ENCODE results near the gene UBE2D4.
"Not testable (repeated sequence)": the region's sequence is repeated elsewhere in the genome, so short reads cannot be mapped to it uniquely, and the experiment has no call there.

Gene UBE2D4

DNA sequence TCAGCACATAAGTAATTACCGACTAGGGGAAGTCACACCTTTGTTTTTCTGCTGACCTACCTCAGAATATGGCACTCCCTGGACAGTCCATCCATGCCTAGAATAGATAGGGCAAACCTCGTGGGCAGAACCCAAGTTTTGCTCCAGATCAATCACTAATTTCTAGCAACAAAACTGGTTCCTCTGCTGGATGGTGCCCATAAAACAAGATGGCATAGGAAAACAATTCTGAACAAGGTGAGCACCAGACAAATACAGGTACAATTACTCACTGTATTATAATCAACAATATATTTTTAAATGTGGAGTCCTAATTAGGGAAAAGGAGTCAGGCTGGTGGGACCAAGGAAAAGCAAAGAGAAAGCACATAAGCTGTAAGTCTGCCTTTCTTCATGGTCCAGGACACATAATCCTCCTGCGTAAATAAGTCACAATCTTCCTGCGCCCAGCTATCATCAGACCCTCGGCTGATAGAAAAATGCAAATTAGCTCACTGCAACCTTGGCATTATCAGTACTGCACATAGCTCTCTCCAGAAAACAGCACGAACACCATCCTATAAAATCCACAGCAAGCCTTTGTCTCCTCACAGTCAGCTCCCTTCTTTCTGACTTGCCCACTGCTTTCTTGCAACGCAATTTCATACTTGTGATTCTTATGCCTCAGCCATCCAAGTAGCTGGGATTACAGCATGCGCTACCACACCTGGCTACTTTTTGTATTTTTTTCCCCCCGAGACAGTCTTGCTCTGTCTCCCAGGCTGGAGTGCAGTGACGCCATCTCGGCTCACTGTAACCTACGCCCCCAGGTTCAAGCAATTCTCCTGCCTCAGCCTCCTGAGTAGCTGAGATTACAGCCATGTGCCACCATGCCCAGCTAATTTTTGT, 34.9 kb upstream of the UBE2D4 start:
- Histone ChIP-seq H3K27ac (ENCODE audit: low read depth, low read length) (no peak overlapping the region), H3K56ac (ENCODE audit: low read length) (no peak overlapping the region), H2BK5ac (ENCODE audit: low read length) (no peak overlapping the region), H2BK120ac (ENCODE audit: low read depth, low read length) (no peak overlapping the region), H2BK15ac (replicated peaks; ENCODE audit: low read depth) (no peak overlapping the region), H3K79me1 (ENCODE audit: low read length) (peaks cover 4% of the 10 kb centered on the region), H4K8ac (ENCODE audit: low read depth, low read length) (no peak overlapping the region), H3K9ac (ENCODE audit: low read length) (no peak overlapping the region), H3K4me1 (ENCODE audit: control insufficient read depth, low read depth, low read length) (no peaks in the 10 kb centered on the region), H3K79me2 (ENCODE audit: control insufficient read depth, insufficient read depth, low read length) (no peaks in the 10 kb centered on the region), H3K23ac (ENCODE audit: low read length) (no peak overlapping the region), H3K4ac (ENCODE audit: low read depth, low read length) (no peak overlapping the region), H3K18ac (ENCODE audit: low read length) (no peak overlapping the region), H3K4me3 (ENCODE audit: low read length) (no peak overlapping the region), H3K27me3 (ENCODE audit: insufficient read depth, low read length, poor library complexity) (no peaks in the 10 kb centered on the region), H2AK5ac (ENCODE audit: low read length) (no peak overlapping the region), H3K36me3 (ENCODE audit: control insufficient read depth, insufficient read depth, low read length) (no peaks in the 10 kb centered on the region), H3K4me2 (ENCODE audit: low read length) (no peak overlapping the region), H4K5ac (ENCODE audit: low read length) (no peak overlapping the region)
- WGBS (ENCODE audit: extremely low coverage, insufficient coverage, low lambda C conversion rate) = no CpG with 5 or more reads among the region's 12 CpGs
- DNase-seq = no peak

DNA sequence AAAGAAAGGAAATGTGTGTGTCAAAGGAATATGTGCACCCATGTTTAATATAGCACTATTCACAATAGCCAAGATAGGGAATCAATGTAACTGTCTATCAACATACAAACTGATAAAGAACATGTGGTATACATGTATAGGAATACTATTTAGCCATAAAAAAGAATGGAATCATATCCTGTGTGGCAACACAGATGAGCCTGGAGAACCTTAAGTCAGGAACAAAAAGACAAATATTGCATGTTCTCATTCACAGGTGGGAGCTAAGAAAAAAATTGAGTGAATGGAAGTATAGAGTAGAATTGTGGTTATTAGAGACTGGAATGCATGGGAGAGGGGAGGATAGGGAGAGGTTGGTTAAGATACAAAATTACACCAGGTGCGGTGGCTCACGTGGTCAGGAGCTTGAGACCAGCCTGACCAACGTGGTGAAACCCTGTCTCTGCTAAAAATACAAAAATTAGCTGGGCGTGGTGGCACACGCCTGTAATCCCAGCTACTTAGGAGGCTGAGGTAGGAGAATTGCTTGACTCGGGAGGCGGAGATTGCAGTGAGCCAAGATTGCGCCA, 30.3 kb upstream of the UBE2D4 start:
- no peak overlapping the region for H3K56ac ChIP-seq (ENCODE audit: low read length)
- no peaks in the 10 kb centered on the region for H3K36me3 ChIP-seq (ENCODE audit: control insufficient read depth, insufficient read depth, low read length)
- no peak overlapping the region for H3K18ac ChIP-seq (ENCODE audit: low read length)
- H3K79me2 ChIP-seq (ENCODE audit: control insufficient read depth, insufficient read depth, low read length) = peaks cover 1% of the 10 kb centered on the region
- WGBS (ENCODE audit: extremely low coverage, insufficient coverage, low lambda C conversion rate) = no CpG with 5 or more reads among the region's 8 CpGs
- H3K4me3 ChIP-seq (ENCODE audit: low read length) = no peak overlapping the region
- H3K4me1 ChIP-seq (ENCODE audit: control insufficient read depth, low read depth, low read length) = no peaks in the 10 kb centered on the region
- no peak overlapping the region for H2BK120ac ChIP-seq (ENCODE audit: low read depth, low read length)
- H3K27ac ChIP-seq (ENCODE audit: low read depth, low read length) = no peak overlapping the region
- H3K79me1 ChIP-seq (ENCODE audit: low read length) = peaks cover 2% of the 10 kb centered on the region
- no peak for DNase-seq
- no peaks in the 10 kb centered on the region for H3K27me3 ChIP-seq (ENCODE audit: insufficient read depth, low read length, poor library complexity)
- no peak overlapping the region for H4K5ac ChIP-seq (ENCODE audit: low read length)
- no peak overlapping the region for H3K4me2 ChIP-seq (ENCODE audit: low read length)
- H2AK5ac ChIP-seq (ENCODE audit: low read length) = no peak overlapping the region
- H3K9ac ChIP-seq (ENCODE audit: low read length) = no peak overlapping the region
- H2BK5ac ChIP-seq (ENCODE audit: low read length) = no peak overlapping the region
- no peak overlapping the region for H4K8ac ChIP-seq (ENCODE audit: low read depth, low read length)
- no peak overlapping the region for H2BK15ac ChIP-seq (replicated peaks; ENCODE audit: low read depth)
- H3K4ac ChIP-seq (ENCODE audit: low read depth, low read length) = no peak overlapping the region
- no peak overlapping the region for H3K23ac ChIP-seq (ENCODE audit: low read length)

DNA sequence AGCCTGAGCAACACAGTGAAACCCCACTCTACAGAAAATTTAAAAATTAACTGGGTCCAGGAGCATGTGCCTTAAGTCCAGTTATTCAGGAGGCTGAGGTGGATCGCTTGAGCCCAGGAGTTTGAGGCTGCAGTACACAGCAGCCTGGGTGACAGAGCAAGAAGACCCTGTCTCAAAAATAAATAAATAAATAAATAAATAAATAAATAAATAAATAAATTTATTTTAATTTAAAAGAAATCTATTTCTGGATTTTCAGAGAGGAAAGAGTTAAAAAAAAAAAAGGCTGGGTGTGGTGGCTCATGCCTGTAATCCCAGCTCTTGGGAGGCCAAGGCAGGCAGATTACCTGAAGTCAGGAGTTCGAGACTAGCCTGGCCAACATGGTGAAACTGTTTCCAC, 27.7 kb upstream of the UBE2D4 start:
- not testable (repeated sequence) for H3K23ac ChIP-seq (ENCODE audit: low read length); H2BK120ac ChIP-seq (ENCODE audit: low read depth, low read length); H3K4me2 ChIP-seq (ENCODE audit: low read length); H3K4ac ChIP-seq (ENCODE audit: low read depth, low read length); H3K27me3 ChIP-seq (ENCODE audit: insufficient read depth, low read length, poor library complexity); H2BK15ac ChIP-seq (replicated peaks; ENCODE audit: low read depth); H3K79me1 ChIP-seq (ENCODE audit: low read length); H3K27ac ChIP-seq (ENCODE audit: low read depth, low read length); H2AK5ac ChIP-seq (ENCODE audit: low read length); H3K79me2 ChIP-seq (ENCODE audit: control insufficient read depth, insufficient read depth, low read length); H3K4me3 ChIP-seq (ENCODE audit: low read length); H3K18ac ChIP-seq (ENCODE audit: low read length); H2BK5ac ChIP-seq (ENCODE audit: low read length); H4K8ac ChIP-seq (ENCODE audit: low read depth, low read length); H3K4me1 ChIP-seq (ENCODE audit: control insufficient read depth, low read depth, low read length); DNase-seq; H3K9ac ChIP-seq (ENCODE audit: low read length); H3K36me3 ChIP-seq (ENCODE audit: control insufficient read depth, insufficient read depth, low read length); H4K5ac ChIP-seq (ENCODE audit: low read length); H3K56ac ChIP-seq (ENCODE audit: low read length)
- no CpG with 5 or more reads among the region's 2 CpGs for WGBS (ENCODE audit: extremely low coverage, insufficient coverage, low lambda C conversion rate)

DNA sequence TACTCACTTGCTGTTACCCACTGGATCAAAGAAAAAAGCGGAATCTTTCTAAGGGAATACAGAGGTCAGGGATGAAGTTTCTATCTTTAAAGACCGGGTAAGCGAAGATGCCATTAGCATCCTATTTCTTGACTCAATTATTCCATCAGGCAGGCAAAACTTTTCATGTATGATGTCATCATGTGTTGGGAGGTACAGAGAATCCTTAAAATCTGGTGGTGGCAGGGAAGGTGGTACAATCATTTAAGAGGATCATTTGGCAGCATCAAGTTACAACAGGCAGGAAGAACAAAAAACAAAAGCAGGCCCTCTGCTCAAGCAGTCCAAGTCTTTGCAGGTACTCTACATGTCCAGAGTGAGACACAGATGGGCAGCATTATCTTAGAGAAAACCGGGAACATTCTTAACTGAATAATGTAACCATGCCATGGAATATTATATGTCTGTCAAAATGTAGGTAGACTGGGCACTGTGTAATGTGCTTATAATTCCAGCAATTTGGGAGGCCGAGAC, 23.6 kb upstream of the UBE2D4 start:
- Histone ChIP-seq H3K27me3 (ENCODE audit: insufficient read depth, low read length, poor library complexity) (no peaks in the 10 kb centered on the region), H3K79me2 (ENCODE audit: control insufficient read depth, insufficient read depth, low read length) (peaks cover 5% of the 10 kb centered on the region), H3K4ac (ENCODE audit: low read depth, low read length) (no peak overlapping the region), H3K27ac (ENCODE audit: low read depth, low read length) (no peak overlapping the region), H2BK120ac (ENCODE audit: low read depth, low read length) (no peak overlapping the region), H4K8ac (ENCODE audit: low read depth, low read length) (no peak overlapping the region), H3K18ac (ENCODE audit: low read length) (no peak overlapping the region), H2BK15ac (replicated peaks; ENCODE audit: low read depth) (no peak overlapping the region), H3K4me1 (ENCODE audit: control insufficient read depth, low read depth, low read length) (no peaks in the 10 kb centered on the region), H3K4me2 (ENCODE audit: low read length) (no peak overlapping the region), H3K9ac (ENCODE audit: low read length) (no peak overlapping the region), H4K5ac (ENCODE audit: low read length) (no peak overlapping the region), H3K23ac (ENCODE audit: low read length) (no peak overlapping the region), H3K56ac (ENCODE audit: low read length) (no peak overlapping the region), H2BK5ac (ENCODE audit: low read length) (no peak overlapping the region), H2AK5ac (ENCODE audit: low read length) (no peak overlapping the region), H3K36me3 (ENCODE audit: control insufficient read depth, insufficient read depth, low read length) (no peaks in the 10 kb centered on the region), H3K79me1 (ENCODE audit: low read length) (peaks cover 6% of the 10 kb centered on the region), H3K4me3 (ENCODE audit: low read length) (no peak overlapping the region)
- no peak for DNase-seq
- WGBS (ENCODE audit: extremely low coverage, insufficient coverage, low lambda C conversion rate) = no CpG with 5 or more reads among the region's 5 CpGs

DNA sequence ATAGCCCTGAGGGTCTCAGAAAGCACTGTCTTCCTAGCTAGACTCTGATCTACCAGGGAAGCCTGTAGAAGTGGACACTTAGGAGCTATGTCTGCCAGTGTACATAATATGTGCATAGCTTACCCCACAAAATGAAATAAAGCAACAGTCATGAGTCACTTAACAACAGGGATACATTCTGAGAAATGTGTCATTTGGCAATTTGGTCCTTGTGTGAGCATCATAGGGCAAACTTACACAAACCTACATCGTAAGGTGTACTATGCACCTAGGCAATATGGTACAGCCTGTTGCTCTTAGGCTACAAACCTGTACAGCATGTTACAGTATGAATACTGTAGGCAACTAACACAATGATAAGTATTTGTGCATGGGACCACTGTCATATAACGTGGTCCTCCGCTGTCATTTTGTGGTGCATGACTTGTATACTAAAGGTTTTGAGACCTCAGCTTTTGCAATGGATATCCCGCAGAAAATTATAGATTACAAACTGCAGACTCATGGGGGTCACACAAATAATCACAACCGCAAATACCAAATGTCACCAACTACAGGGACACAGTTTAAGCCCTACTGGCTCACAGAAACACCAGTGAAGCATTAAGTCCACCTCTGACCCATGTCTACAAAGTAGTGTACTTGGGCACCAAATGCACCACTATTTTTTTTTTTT, 21.6 kb upstream of the UBE2D4 start:
- Histone ChIP-seq H3K4me2 (ENCODE audit: low read length) (no peak overlapping the region), H3K4me3 (ENCODE audit: low read length) (no peak overlapping the region), H2BK15ac (replicated peaks; ENCODE audit: low read depth) (no peak overlapping the region), H3K27me3 (ENCODE audit: insufficient read depth, low read length, poor library complexity) (no peaks in the 10 kb centered on the region), H2BK5ac (ENCODE audit: low read length) (no peak overlapping the region), H3K36me3 (ENCODE audit: control insufficient read depth, insufficient read depth, low read length) (no peaks in the 10 kb centered on the region), H2AK5ac (ENCODE audit: low read length) (no peak overlapping the region), H3K18ac (ENCODE audit: low read length) (no peak overlapping the region), H2BK120ac (ENCODE audit: low read depth, low read length) (no peak overlapping the region), H3K4ac (ENCODE audit: low read depth, low read length) (no peak overlapping the region), H4K8ac (ENCODE audit: low read depth, low read length) (no peak overlapping the region), H3K79me2 (ENCODE audit: control insufficient read depth, insufficient read depth, low read length) (peaks cover 5% of the 10 kb centered on the region), H3K56ac (ENCODE audit: low read length) (no peak overlapping the region), H3K9ac (ENCODE audit: low read length) (no peak overlapping the region), H3K79me1 (ENCODE audit: low read length) (peaks cover 6% of the 10 kb centered on the region), H4K5ac (ENCODE audit: low read length) (no peak overlapping the region), H3K23ac (ENCODE audit: low read length) (peak overlapping the region; percentile 15), H3K4me1 (ENCODE audit: control insufficient read depth, low read depth, low read length) (no peaks in the 10 kb centered on the region), H3K27ac (ENCODE audit: low read depth, low read length) (no peak overlapping the region)
- WGBS (ENCODE audit: extremely low coverage, insufficient coverage, low lambda C conversion rate) = no CpG with 5 or more reads among the region's 5 CpGs
- DNase-seq = no peak
